Measurements from ENCODE around the gene AGR2. TPM values are rescaled to one million over a fixed set of nuclear protein-coding genes. Genes with fewer than 3 reads are reported as not detected.
A peak's percentile ranks its signal among the peaks of the same experiment; 100 is the strongest.

Gene AGR2
- total RNA-seq, 1 donor from 2014 or later = not detected

GRCh38 chr7:16813232-16813616 lies 8.4 kb upstream of the AGR2 start:
- DNase-seq (ENCODE audit: extremely low read depth, low read depth, low spot score) = no peak

- DNase-seq (ENCODE audit: extremely low read depth, low read depth, low spot score) = no peak
Observed at GRCh38 chr7:16812542-16813231, 7.9 kb upstream of the AGR2 start.

- peak; percentile 31 for DNase-seq (ENCODE audit: extremely low read depth, low read depth, low spot score)
Observed at GRCh38 chr7:16811551-16811950, 6.8 kb upstream of the AGR2 start.

GRCh38 chr7:16810573-16810972 lies 5.8 kb upstream of the AGR2 start:
- DNase-seq (ENCODE audit: extremely low read depth, low read depth, low spot score) = no peak

- no peak for DNase-seq (ENCODE audit: extremely low read depth, low read depth, low spot score)
Observed at GRCh38 chr7:16810112-16810511, 5.3 kb upstream of the AGR2 start.

GRCh38 chr7:16805441-16805840 lies 642 bp upstream of the AGR2 start:
- no peak for DNase-seq (ENCODE audit: extremely low read depth, low read depth, low spot score)

- DNase-seq (ENCODE audit: extremely low read depth, low read depth, low spot score) = no peak
Observed at GRCh38 chr7:16803881-16804673, 722 bp downstream of the AGR2 start.

GRCh38 chr7:16803125-16803524 lies 1.7 kb downstream of the AGR2 start:
- no peak for DNase-seq (ENCODE audit: extremely low read depth, low read depth, low spot score)

GRCh38 chr7:16801579-16801978 lies 3.2 kb downstream of the AGR2 start:
- no peak for DNase-seq (ENCODE audit: extremely low read depth, low read depth, low spot score)

GRCh38 chr7:16801111-16801542 lies 3.7 kb downstream of the AGR2 start:
- peak; percentile 39 for DNase-seq (ENCODE audit: extremely low read depth, low read depth, low spot score)

GRCh38 chr7:16795624-16796023 lies 9.2 kb downstream of the AGR2 start:
- no peak for DNase-seq (ENCODE audit: extremely low read depth, low read depth, low spot score)

- DNase-seq (ENCODE audit: extremely low read depth, low read depth, low spot score) = no peak
Observed at GRCh38 chr7:16794986-16795385, 9.8 kb downstream of the AGR2 start.

- DNase-seq (ENCODE audit: extremely low read depth, low read depth, low spot score) = no peak
Observed at GRCh38 chr7:16791905-16792698, 12.7 kb downstream of the AGR2 start.

- DNase-seq (ENCODE audit: extremely low read depth, low read depth, low spot score) = no peak
Observed at GRCh38 chr7:16791071-16791470, 13.7 kb downstream of the AGR2 start.

- DNase-seq (ENCODE audit: extremely low read depth, low read depth, low spot score) = no peak
Observed at GRCh38 chr7:16787127-16787526, 17.7 kb downstream of the AGR2 start.

- no peak for DNase-seq (ENCODE audit: extremely low read depth, low read depth, low spot score)
Observed at GRCh38 chr7:16786257-16786656, 18.5 kb downstream of the AGR2 start.

GRCh38 chr7:16785846-16786245 lies 19.0 kb downstream of the AGR2 start:
- no peak for DNase-seq (ENCODE audit: extremely low read depth, low read depth, low spot score)

GRCh38 chr7:16785321-16785720 lies 19.5 kb downstream of the AGR2 start:
- no peak for DNase-seq (ENCODE audit: extremely low read depth, low read depth, low spot score)

- DNase-seq (ENCODE audit: extremely low read depth, low read depth, low spot score) = no peak
Observed at GRCh38 chr7:16780596-16780995, 24.2 kb downstream of the AGR2 start.

- no peak for DNase-seq (ENCODE audit: extremely low read depth, low read depth, low spot score)
Observed at GRCh38 chr7:16779051-16779450, 25.7 kb downstream of the AGR2 start.

GRCh38 chr7:16778476-16778875 lies 26.3 kb downstream of the AGR2 start:
- DNase-seq (ENCODE audit: extremely low read depth, low read depth, low spot score) = no peak

Data from glomerular endothelial cell (primary cell).